HG03520 (cell line): ENCODE results near the gene IMMP2L.
"Not testable (repeated sequence)": the region's sequence is repeated elsewhere in the genome, so short reads cannot be mapped to it uniquely, and the experiment has no call there.

Source experiments
- ATAC-seq: cut with Tn5 transposase; IDR thresholded peaks from one replicate; pipeline ENCODE4 v1.9.1; 2021; ENCODE audit warnings: mild to moderate bottlenecking, moderate library complexity; ENCODE audit not compliant: unreplicated experiment

IMMP2L gene

DNA sequence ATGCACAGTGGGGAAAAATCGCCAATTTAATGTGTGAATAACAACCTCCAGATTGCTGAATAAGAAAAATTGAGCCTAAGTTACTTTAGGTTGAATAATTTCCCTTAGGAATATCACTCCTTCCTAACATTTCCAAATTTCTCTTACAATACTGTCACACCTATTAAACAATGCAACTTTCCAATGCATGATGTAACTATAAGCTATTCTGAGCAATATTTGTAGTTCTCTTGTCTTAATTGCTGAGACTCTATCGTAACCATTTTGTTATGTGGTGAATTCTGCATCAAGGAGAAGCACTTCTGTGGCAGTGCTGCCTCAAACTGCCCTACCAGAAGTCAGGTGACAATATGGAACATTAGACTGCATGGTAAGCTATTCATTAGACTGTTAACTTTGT lies 858.1 kb downstream of the IMMP2L start:
- ATAC-seq: no peak

DNA sequence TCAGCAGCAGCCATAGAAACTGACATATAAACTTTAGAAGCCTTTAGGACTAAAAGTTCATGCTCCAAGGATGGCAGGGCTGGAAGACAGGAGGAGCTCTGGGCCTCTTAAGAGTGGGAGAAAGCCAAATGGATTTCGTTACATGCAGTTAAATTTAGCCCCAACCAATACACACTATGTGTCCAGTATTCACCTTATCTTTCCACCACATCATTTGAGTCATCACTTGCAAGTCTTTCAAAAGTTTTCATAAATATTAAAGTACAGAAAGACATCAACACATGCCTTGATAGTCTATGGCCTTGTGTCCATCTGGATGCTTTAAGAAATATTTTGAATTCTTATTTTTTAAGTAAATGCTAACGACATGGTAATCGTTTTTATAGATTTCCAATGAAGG lies 863.7 kb downstream of the IMMP2L start:
- ATAC-seq: no peak

DNA sequence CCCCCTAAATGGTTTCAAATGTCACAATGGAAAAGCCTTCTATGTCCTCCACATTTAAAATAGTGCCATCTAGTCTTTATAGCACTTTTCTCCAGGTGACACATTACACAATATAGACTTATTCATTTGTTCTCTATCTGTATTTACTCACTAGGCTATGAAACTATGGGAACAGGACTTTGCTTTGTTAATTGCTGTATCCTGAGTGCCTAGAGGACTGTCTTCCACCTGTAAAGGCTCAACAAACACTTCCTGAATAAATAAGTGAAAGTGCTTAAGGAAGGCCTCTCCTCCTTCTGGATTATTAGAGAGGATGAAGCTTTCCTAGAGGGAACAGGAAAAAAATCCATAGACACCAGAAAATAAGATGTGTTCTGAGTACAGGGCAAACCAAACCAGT lies 868.9 kb downstream of the IMMP2L start:
- no peak for ATAC-seq

DNA sequence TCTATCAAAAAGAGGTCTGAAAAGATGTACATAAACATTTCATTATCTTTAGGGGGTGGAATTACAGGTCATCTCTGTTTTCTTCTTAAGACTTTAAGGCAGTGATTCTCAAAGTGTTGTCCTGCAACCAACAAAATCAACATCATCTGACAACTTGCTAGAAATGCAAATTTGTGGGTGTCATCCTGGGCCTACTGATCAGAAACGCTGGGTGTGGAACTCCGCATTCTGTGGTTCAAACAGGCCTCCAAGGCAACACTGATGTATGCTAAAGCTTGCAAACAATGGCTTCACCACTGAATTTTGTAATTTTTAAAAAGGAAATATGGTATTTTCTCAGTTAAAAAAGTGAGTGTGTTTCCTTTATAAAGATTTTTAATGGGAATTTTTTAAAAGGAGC lies 873.4 kb downstream of the IMMP2L start:
- no peak for ATAC-seq

DNA sequence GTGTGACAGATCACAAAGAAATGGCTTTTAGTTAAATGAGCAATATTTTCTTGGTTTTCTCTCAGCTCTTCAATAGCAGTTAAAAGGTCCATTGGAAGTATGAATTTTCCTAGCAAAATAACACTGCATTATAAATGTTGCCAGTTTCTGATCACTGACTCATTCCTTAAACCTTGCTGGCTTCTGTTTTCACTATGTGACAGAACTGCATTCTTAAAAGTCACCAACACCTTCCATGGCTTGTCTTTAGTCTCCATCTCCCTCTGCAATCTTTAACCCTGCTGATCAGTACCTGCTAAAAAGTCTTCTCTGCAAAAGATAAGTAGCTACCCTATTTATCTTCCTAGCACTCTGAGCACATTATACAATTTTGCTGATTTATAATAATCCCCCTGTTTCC lies 876.4 kb downstream of the IMMP2L start:
- ATAC-seq: no peak

DNA sequence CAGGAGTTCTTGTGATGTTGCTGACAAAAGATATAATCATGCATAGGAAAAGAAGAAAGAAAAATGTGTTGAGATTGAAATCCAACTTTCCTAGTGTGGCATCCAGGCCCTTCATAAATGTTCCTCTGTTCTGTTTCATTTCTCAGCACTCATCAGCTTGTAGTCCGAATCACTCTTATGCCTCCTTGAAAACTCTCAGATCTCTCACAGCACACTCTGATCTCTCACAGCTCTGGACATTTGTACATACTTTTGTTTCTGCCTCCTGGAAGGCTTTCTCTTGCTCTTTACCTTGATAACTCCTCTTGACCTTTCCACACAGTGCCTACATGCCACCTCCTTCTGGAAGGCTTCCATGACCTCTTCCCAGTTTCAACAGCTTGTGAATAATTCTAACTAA lies 880.4 kb downstream of the IMMP2L start:
- ATAC-seq: no peak

DNA sequence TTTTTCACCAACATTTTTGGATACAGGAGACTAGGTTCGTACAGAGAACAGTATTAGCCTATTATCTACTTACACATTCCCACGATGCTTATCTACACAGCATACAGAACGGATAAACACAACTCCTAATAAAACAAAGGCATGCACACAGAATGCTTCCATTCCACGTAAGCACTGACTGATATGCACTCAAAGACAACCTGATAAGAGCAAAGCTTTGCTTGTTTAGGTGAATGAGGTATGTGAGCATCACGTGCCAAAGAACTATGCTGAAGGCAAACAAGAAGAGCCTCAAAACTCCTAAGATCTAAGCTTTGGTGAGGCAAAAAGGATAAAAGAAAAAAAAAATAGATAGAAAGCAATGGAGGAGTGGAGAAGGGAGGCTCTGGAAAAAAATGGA lies 884.9 kb downstream of the IMMP2L start:
- no peak for ATAC-seq

DNA sequence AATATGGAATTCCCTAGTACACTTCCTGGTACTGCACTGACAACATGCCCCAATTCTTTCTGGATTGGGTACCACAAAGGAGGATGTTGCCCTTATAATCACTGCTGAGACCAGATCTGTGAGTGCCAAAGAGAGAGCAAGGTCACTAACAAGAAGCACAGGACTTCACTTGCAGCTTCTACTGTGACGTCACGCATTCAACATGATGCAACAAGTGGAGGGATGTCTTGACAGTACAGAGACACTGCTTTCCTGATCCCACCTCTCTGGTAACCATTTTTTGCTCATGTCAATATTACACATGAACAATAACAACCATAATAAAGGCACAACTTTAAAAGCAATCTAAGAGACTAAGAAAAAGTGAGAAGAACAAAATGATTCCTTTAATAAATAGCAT lies 885.5 kb downstream of the IMMP2L start:
- ATAC-seq: no peak

DNA sequence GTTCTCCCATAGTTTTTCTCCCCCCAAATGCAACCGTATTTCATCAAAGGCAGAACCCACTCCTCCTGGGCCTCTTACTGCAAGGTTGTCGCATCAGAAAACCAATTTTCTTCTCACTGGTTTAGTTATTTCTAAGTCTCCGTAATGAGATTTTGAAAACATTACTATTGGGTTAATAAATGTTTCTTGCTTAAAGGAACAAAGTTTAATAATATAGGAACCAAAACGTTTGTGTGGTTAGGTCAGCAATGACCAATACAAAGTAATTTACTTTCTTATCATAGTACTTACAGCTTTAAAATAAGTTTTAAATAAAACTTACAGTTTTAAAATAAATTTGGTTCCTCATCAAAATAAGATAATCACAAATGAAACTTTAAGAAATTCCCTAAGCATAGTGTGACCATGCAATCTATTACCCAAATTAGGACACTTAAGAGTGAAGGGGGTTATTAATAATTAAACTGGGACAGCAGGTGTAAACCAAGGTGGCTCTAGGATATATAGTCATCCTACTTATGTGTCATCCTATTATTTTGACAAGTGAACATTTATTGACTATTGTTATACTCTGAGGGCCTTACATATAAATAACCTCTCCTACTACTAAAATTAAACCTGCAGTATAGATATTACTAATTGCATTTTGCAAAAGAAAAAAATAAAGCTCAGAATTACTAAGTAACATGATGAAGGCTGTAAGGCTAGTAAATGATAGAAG lies 886.7 kb downstream of the IMMP2L start:
- peak; percentile 53 for ATAC-seq

DNA sequence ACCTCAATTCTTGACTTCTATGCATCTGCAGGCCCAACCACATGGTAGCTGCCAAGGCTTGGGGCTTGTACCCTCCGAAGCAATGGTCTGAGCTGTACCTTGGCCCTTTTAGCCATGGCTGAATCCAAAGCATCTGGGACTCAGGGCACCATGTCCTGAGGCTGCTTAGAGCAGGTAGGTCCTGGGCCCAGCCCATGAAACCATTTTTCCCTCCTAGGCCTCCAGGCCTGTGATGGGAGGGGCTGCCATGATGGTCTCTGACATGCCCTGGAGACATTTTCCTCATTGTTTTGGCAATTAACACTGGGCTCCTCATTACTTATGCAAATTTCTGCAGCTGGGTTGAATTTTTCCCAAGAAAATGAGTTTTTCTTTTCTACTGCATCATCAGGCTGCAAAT lies 889.1 kb downstream of the IMMP2L start:
- no peak for ATAC-seq

DNA sequence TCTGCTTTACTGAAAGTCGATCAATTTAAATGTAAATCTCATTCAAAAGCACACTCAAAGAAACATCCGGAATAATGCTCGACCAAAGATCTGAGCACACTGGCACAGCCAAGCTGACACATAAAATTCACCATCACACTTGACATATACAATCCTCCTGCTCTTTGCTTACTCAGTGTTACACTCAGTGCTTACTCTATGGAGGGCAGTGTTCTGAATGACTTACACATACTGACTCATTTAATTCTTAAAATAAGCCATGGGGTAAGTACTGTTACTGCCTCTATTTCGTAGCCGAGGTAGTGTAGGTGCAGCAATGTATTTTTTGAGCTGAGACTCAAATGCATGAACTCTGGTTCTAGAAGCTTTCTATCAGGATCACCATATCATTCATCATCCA lies 892.9 kb downstream of the IMMP2L start:
- ATAC-seq: no peak

DNA sequence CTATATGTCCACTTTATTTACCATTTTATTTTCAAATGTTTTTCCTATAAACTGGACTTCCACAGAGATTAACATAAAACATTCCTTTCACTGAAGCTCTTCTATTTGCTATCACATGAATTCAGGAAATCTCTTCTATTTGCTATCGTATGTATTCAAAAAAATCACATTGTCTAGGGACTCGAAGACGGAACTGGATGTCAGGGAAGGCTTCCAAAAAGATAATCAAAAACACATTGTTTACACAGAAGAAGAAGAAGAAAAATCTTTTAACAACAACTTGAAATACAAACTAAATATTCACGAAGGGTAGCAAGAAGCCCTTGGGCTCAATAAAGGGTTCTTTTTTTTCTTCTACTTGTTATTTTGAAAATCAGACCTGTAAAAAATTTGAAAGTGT lies 897.5 kb downstream of the IMMP2L start:
- no peak for ATAC-seq

DNA sequence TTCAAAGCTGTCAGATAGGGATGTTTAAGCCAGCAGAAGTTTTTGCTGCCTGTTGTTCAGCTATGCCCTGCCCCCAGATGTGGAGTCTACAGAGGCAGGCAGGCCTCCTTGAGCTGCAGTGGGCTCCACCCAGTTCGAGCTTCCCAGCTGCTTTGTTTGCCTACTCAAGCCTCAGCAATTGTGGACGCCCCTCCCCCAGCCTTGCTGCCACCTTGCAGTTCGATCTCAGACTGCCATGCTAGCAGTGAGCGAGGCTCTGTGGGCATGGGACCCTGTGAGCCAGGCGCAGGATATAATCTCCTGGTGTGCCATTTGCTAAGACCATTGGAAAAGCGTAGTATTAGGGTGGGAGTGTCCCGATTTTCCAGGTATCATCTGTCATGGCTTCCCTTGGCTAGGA lies 901.7 kb downstream of the IMMP2L start:
- not testable (repeated sequence) for ATAC-seq

DNA sequence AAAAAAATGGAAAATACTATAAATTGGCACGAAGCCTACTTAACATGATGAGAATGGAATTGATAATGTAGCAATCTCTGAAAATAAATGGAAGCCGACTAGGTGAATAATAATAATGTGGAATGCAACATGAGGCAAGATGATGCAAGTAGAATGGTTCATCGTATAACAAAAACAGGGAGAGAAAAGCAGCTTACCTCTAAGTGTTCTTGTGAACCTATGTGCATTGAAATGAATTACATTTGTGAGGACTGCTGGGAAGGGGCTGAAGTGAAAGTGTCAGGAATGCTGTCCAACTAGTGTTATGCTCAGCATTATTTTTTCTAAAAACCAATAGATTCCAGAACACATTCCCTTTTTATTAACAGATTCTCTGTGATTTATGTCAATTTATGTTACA lies 912.0 kb downstream of the IMMP2L start:
- ATAC-seq: no peak

DNA sequence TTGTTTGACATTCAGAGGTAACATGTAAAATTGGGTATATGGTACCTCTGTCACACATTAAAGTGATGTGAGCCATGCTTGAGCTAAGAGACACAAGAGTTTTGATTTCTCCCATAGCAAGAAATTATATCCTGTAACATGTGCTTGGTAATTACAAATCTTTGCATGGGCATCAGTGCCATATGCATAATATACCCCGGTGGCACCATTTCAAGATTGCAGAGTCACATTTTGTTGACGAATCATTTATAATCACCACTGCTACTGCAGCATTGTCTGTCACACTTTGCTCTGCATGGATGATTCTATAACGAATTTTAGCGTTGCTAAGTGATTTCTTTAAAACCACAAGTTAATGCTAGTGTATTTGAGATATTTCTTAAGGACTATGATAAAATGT lies 915.0 kb downstream of the IMMP2L start:
- no peak for ATAC-seq

DNA sequence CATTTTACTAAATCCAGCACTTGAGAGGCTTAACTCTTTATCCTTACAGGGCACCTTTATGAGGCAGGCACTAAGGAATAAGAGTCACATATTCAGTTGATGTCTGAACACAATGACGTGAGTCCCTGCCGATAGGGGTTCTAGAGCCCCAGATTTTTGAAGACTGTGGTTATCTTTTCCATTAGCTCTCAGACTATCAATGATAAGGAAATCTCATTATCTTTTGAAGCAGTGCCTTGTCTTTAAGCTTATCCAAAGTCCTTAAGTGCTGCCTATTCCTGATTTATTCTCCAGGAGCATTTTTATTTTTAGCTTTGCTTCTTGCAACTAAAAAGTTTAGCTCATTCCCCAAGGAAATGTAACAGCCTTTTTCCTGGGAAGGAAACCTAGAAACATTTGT lies 915.5 kb downstream of the IMMP2L start:
- ATAC-seq: no peak

DNA sequence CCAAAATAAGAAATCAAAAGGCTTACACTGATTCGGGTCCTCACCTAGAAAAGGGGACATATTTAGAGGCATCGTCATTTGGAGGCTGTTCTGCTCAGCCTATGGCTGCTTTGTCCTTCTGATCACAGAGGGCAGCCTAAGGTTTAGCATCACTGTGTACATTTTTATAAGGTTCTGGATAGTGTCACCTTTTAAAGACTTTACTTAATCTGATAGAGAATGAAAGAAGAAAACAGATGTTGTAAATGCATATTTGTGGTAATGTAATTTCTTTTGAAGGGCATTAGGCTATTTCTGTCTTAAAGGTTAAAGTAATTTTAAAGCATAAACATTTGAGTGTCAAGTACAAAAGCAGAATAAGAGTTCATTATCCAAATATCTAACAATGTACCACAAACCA lies 916.7 kb downstream of the IMMP2L start:
- no peak for ATAC-seq

DNA sequence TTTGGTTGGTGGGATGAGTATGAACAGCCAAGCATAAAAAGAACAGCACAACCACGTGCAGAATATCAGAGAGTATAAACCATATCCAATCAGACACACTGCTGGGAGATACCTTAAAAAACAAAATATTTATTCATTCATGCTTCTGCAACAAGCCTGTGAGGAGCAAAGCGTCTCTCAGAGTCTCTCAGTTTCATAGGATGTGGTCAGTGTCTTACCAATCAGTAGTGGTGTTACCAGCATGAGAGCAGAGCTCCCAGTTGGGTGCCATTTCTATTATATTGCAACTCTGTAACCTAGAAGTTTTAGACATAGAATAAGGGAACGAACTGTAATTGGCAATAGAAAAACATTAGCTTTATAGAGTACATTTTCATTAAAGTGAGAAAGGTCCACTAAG lies 917.2 kb downstream of the IMMP2L start:
- peak; percentile 83 for ATAC-seq

DNA sequence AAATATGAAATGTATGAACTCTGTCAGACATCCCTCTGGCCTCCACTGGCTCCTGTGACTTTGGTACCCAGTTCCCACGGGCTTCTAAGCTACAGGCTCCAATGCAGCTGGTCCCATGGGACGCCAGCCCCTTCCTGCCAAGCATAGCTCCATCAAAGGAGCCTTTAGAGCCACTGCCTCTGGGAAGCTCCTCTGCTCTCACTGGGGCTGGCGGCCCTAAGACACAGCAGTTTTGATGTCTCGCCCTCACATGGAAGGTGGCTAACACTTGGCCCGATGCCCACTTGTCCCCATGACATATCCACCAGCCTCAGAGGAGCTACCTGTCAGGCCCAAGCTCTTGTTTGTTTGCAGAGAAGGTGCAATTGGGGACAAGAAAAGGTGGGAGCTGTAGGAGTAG lies 925.0 kb downstream of the IMMP2L start:
- no peak for ATAC-seq

DNA sequence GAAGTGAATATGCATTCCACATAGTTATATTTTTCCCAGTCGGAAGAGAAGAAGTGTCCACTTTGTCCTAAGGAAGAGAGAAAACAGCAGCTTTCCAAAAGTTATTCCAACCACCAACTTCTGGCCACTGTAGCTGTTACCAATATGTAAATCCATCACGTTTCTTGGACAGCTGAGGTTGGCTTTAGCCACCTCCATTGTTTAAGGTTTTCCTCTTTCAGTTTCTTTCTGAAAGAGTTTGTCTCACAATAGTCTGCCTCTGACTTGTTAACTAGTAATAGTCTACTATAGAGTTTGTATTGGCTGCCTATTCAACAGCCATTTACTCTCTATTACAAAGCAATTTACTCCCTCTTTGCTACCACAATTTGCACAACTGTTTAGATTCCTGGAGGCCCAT lies 929.0 kb downstream of the IMMP2L start:
- ATAC-seq: no peak

DNA sequence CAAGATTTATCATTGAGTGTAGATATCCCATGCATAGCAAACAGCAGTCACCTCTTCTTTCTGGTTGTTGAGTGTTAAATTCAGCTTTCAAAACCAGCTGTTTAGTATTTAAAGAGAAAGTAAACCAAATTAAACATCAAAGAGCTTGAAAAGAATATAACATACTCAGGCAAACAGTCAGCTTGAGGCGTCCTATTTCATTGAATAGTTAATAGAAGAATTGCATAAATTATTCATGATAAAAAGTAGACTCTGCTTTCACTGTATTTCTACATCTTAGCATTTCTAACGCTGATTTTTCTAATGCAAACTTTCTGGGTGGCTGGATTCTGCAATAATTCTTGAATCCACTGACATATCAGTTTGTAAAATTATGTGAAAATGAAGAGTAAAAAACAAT lies 935.9 kb downstream of the IMMP2L start:
- ATAC-seq: no peak

DNA sequence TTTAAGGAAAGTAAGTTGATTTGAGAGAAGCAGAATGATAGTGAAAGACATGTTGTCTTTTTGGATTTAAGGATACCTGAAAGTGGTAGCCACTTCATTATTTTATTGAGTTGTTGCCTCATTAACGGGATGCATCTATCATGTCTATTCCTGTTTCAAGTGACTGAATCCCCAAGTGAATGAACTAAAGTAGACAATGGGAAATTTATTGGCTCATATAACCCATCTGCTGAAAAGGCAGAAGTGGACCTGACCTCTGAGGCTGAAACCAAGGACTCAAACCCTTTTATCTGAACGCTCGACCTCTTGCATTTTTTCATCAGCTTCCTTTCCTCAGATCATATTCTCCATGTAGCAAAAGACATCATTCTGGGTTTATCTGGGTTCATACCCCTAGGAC lies 937.0 kb downstream of the IMMP2L start:
- ATAC-seq: no peak

DNA sequence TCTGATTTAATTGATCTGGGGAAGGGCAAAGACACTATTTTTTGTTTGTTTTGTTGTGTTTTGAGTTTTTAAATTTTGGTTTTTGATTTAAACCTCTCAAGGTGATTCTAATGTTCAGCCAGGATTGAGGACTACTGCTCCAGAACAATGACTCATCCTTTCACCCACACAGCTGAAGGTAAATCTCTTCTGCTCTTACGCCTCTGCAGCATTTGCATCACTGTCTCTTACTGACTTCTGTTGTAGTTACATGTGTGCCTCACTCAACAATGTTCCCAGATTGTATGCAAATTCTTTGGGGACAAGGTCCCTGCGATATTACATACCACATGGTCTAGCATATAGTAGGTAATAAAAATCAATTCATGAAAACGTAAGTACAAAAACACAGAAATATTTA lies 938.9 kb downstream of the IMMP2L start:
- ATAC-seq: no peak
